ENCODE data around the gene CABP1.
"Not testable (repeated sequence)": the region's sequence is repeated elsewhere in the genome, so short reads cannot be mapped to it uniquely, and the experiment has no call there.

Gene CABP1

GRCh38 chr12:120668091-120668867 lies 27.9 kb downstream of the CABP1 start:
- no peak for DNase-seq (ENCODE audit: low spot score)

GRCh38 chr12:120668868-120669840 lies 28.7 kb downstream of the CABP1 start:
- peak; percentile 29 for DNase-seq (ENCODE audit: low spot score)

- not testable (repeated sequence) for DNase-seq (ENCODE audit: low spot score)
Measured at GRCh38 chr12:120670237-120670636, 29.8 kb downstream of the CABP1 start.

GRCh38 chr12:120670667-120671066 lies 30.2 kb downstream of the CABP1 start:
- DNase-seq (ENCODE audit: low spot score): no peak

- DNase-seq (ENCODE audit: low spot score): no peak
Measured at GRCh38 chr12:120674097-120674636, 33.7 kb downstream of the CABP1 start.

DNA sequence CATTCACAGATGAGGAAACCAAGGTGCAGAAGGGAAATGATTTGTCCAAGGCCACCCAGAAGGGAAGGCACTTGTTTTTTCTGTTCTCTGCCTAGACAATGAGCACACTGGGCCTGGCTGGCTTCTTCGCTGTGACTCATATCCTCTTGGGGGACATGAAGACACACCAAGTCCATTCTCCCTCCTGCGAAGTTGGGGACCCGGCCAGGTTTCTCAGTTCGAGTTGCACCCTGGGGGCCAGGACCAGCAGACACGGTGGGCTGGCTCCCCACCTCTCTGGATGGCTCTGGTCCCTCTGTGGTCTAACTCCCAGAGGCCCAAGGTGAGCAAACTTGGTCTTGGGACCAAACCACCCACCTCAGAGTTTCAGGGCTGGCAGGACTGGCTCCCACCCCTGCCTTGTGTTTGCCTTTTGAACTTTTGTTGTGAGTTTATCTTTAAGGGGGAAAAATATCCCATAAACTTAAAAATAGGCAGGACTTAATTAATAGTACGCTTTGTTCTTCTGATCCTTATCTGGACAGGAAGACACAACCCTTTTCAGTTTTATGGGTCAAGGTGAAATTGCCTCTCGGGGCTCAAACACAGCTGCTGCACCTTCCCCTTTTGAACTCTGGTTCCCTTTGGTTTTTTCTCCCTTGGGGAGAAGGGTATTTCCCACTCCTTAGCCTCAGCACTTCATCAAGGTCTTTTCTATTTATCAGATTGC lies 37.5 kb downstream of the CABP1 start:
- peak; percentile 86 for DNase-seq (ENCODE audit: low spot score)

GRCh38 chr12:120678572-120678971 lies 38.1 kb downstream of the CABP1 start:
- no peak for DNase-seq (ENCODE audit: low spot score)

- no peak for DNase-seq (ENCODE audit: low spot score)
Measured at GRCh38 chr12:120680165-120680738, 39.8 kb downstream of the CABP1 start.

DNA sequence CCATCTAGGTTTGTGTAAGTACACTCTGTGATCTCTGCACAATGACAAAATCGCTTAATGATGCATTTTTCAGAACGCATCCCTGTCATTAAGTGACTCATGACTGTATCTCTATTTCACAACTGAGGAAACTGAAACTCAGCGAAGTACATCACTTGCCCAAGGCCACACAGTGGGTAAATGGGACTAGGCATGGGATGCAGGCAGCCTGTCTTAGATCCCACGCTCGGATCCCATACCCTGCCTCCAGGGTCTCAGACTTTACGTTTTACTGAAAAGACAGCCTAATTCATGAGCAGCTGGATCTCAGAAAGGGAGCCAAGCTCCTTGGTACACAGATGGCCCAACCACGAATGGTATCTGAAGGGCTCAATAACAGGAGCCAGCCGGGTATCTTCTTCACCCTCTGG lies 44.1 kb downstream of the CABP1 start:
- no peak for DNase-seq (ENCODE audit: low spot score)

- no peak for DNase-seq (ENCODE audit: low spot score)
Measured at GRCh38 chr12:120685522-120685921, 45.1 kb downstream of the CABP1 start.

DNA sequence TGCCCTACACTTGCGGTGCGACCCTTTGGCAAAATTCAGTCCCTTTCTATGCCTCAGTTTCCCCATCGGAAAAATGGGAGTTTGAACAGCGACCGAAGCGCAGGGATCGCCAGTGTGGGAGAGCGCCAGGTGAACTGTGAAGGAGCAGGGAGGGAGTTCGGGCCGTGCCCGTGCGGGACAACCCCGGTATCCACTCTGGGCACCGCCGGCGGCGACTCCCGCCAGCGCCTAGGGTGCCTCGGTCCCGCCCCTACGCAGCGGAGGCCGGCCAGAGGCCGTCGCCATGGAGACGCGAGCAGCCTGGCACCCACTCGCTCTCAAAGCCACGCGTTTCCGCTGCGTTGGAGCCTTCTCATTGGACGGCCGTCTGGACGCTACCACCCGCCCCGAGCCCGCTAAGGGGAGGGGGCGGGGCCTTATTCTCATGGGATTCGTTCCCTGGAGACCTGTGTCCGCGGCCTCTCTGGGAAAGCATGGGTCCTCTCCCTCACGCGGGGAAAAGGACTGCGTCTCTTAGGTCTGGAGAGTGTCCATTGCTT lies 45.8 kb downstream of the CABP1 start:
- DNase-seq (ENCODE audit: low spot score): peak; percentile 100

GRCh38 chr12:120686690-120687577 lies 46.5 kb downstream of the CABP1 start, which contains the start of gene MLEC:
Gene MLEC, plus strand, starts transcription at chr12:120687149. Its CDS starts 148 bp downstream, at chr12:120687297.
- DNase-seq (ENCODE audit: low spot score): peak; percentile 100

DNA sequence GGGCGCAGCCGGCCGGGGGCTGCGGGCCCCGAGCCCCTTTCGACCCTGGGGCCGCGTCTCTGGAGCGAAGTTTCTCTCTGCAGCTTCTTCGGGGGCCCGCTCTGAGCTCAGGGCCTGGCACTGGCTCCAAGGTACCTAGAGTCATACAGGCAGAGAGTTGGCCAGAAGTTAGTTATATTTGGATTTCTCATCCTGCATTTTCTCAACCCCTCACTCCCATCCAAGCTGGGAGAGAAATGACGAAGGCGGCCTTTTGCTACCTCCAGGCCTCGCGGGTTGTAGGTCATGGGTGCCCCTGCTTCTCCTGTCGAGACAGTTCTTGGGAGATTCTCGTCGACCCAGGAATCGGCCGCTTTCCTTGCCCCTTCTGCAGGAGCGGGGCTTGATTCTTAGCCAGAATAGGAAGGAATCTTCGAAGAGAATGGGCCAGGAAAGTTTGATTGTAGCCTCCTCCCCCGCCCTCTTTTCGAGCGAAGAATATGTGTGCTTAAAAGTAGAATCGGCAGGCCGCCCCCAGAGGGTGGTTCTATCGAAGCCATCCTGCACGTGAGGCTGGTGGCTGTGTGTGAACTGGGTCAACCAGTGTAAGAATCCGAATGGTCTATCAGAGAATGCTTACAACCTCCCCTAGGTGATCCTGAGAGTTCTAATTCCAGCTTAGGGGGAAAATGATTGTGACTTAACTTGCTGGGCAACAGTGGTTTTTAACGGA lies 47.3 kb downstream of the CABP1 start:
- no peak for DNase-seq (ENCODE audit: low spot score)

DNA sequence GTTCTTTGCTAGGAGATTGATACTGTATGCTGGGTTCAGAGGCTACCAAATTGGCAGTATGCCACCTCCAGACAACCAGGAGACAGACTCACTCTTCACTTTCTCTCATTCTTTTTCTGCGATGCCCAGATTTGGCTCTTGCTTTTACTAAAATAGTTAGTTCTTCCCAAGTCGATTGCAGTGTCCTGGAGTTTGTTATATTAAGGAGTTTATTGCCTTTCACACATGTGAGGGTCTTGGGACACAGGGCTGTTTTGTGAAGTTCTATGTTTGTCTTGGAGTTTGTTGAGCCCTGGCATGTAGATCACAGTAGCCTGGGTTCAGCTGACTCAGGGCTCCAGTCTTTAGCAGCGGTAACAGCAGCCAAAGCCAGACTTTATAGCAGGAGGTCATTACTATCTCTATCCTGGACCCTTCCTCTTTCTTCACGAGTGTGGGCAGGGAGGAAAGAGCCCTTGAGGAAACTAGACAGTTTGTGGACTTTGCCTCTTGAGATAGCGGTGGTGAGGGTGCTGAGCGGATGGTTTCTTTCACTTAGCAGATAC lies 48.2 kb downstream of the CABP1 start:
- DNase-seq (ENCODE audit: low spot score): peak; percentile 41

- DNase-seq (ENCODE audit: low spot score): no peak
Measured at GRCh38 chr12:120689397-120690082, 49.1 kb downstream of the CABP1 start.

DNA sequence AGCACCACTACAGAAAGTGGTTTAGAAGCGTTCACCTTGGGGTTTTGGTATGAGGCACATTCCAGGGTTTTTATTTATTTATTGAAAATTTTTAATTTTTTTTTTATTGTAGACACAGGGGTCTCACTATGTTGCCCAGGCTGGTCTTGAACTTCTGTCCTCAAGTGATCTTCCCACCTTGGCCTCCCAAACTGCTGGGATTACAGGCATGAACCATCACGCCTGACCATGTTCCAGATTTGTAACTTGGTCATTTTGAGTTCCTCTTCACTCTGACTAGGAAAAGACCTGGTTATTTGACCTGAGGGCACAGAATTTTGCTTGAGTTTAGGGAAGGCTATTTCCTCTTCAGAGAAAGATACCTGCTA lies 49.6 kb downstream of the CABP1 start:
- no peak for DNase-seq (ENCODE audit: low spot score)

GRCh38 chr12:120690978-120691377 lies 50.6 kb downstream of the CABP1 start:
- no peak for DNase-seq (ENCODE audit: low spot score)

DNA sequence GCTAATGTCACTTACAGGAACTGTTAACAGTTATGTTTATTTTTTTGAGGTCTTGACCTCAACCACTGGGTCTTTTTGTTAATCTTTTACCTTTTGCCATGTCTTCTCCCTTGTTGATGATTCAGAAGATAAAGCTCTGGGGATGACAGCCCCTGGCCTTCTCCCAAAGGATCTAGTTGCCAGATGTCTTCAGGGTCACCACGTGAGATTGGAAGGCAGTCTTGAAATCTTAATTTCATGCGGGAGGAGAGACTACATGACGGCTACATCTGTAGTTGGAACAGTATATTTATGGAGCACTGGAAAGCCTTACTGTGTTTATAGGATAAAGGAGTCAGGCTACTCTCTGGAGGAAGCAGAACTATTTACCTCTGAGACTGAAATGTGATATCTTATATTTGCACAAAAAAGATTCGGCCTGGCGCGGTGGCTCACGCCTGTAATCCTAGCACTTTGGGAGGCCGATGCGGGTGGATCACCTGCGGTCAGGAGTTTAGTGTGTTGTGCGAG lies 52.2 kb downstream of the CABP1 start:
- DNase-seq (ENCODE audit: low spot score): no peak

Data from LoVo (cell line).